K562 (cell line): ENCODE measurements around the gene JUP.

Experiments
- EZH2 ChIP-seq: IDR thresholded peaks from 2 replicates; pipeline ENCODE4 v1.6.1; 2012; ENCODE audit warnings: low read depth, mild to moderate bottlenecking, inconsistent platforms, low read length, borderline replicate concordance
- MAX ChIP-seq: sonication (generic); formaldehyde crosslinking; IDR thresholded peaks from 2 replicates; pipeline ENCODE4 v1.9.0; 2022; ENCODE audit warnings: mild to moderate bottlenecking, missing genetic modification reagents
- MTA3 ChIP-seq: fragments of 450-650 bp; formaldehyde crosslinking; IDR thresholded peaks from 2 replicates; pipeline ENCODE4 v1.6.1; 2017; ENCODE audit warnings: mild to moderate bottlenecking, borderline replicate concordance
- POLR2A ChIP-seq: fragments of 450-650 bp; conservative IDR thresholded peaks from 2 replicates; pipeline ENCODE4 v1.6.1; 2016
- POLR2AphosphoS5 ChIP-seq: IDR thresholded peaks from 2 replicates; pipeline ENCODE4 v1.6.1; 2011; ENCODE audit warnings: mild to moderate bottlenecking, low read depth, low read length, moderate library complexity; ENCODE audit not compliant: control insufficient read depth, insufficient read depth
- RCOR1 ChIP-seq, 2 experiments: IDR thresholded peaks; 2 replicates each; pipeline ENCODE4 v1.6.1; 2012; ENCODE audit warnings: low read depth in 2 of 2, low read length in 2 of 2, borderline replicate concordance in 1 of 2, improper control_type of control experiment in 1 of 2
- STAG1 ChIP-seq: sonication (generic); formaldehyde crosslinking; IDR thresholded peaks from 2 replicates; pipeline ENCODE4 v1.5.0; 2020; ENCODE audit warnings: missing genetic modification reagents, borderline replicate concordance
- ZBTB8A ChIP-seq: fragments of 450-650 bp; IDR thresholded peaks from 2 replicates; pipeline ENCODE4 v1.6.1; 2018; ENCODE audit warnings: mild to moderate bottlenecking, moderate library complexity; ENCODE audit not compliant: partially characterized antibody
- ZEB2 ChIP-seq: fragments of 450-650 bp; IDR thresholded peaks from 2 replicates; pipeline ENCODE4 v1.6.1; 2016
- ZFX ChIP-seq: sonication (generic); formaldehyde crosslinking; IDR thresholded peaks from 2 replicates; pipeline ENCODE4 v1.8.0; 2022; ENCODE audit warnings: mild to moderate bottlenecking, missing genetic modification reagents, moderate library complexity
- ZNF830 ChIP-seq: fragments of 250-450 bp; sonication (Bioruptor Pico); IDR thresholded peaks from 2 replicates; pipeline ENCODE4 v1.5.0; 2021; ENCODE audit warnings: mild to moderate bottlenecking
- TF ChIP-seq, protein P1 (sequence below): IDR thresholded peaks from 3 replicates; pipeline ENCODE4 v1.6.1; 2011; ENCODE audit warnings: borderline replicate concordance, mild to moderate bottlenecking; ENCODE audit not compliant: insufficient read length, insufficient read depth
- TF ChIP-seq, protein P2 (sequence below), 3 experiments: IDR thresholded peaks in 2 of 3; conservative IDR thresholded peaks in 1 of 3; 2 replicates each; pipeline ENCODE4 v1.5.1; 2011 to 2012; ENCODE audit warnings: low read length in 3 of 3, mild to moderate bottlenecking in 3 of 3, control low read depth in 2 of 3, improper control_type of control experiment in 1 of 3, inconsistent platforms in 1 of 3, low read depth in 1 of 3, mixed read lengths in 1 of 3, moderate library complexity in 1 of 3; ENCODE audit not compliant: insufficient read depth in 2 of 3

GRCh38 chr17:41794540-41794975 is 8.0 kb upstream of the JUP start:
- TF ChIP-seq EZH2 (no peak), ZBTB8A (no peak), MTA3 (no peak), POLR2A (no peak), POLR2AphosphoS5 (no peak), ZFX (no peak), STAG1 (no peak), RCOR1 (IDR thresholded peaks at IDR 0.05; ENCODE audit: borderline replicate concordance in 1 of 2, low read depth in 2 of 2, low read length in 2 of 2) (no peak), ZEB2 (no peak), MAX (CRISPR knock-in tag) (no peak), ZNF830 (CRISPR knock-in tag) (no peak)
- TF ChIP-seq, protein P1, sequence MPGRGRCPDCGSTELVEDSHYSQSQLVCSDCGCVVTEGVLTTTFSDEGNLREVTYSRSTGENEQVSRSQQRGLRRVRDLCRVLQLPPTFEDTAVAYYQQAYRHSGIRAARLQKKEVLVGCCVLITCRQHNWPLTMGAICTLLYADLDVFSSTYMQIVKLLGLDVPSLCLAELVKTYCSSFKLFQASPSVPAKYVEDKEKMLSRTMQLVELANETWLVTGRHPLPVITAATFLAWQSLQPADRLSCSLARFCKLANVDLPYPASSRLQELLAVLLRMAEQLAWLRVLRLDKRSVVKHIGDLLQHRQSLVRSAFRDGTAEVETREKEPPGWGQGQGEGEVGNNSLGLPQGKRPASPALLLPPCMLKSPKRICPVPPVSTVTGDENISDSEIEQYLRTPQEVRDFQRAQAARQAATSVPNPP: no peak
- TF ChIP-seq, protein P2, sequence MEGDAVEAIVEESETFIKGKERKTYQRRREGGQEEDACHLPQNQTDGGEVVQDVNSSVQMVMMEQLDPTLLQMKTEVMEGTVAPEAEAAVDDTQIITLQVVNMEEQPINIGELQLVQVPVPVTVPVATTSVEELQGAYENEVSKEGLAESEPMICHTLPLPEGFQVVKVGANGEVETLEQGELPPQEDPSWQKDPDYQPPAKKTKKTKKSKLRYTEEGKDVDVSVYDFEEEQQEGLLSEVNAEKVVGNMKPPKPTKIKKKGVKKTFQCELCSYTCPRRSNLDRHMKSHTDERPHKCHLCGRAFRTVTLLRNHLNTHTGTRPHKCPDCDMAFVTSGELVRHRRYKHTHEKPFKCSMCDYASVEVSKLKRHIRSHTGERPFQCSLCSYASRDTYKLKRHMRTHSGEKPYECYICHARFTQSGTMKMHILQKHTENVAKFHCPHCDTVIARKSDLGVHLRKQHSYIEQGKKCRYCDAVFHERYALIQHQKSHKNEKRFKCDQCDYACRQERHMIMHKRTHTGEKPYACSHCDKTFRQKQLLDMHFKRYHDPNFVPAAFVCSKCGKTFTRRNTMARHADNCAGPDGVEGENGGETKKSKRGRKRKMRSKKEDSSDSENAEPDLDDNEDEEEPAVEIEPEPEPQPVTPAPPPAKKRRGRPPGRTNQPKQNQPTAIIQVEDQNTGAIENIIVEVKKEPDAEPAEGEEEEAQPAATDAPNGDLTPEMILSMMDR (IDR thresholded peaks at IDR 0.05 in 2 of 3, conservative IDR thresholded peaks at IDR 0.05 in 1 of 3; ENCODE audit: insufficient read depth in 2 of 3, low read depth in 1 of 3, low read length in 3 of 3): no peak
